HEK293 (cell line): Measurements from ENCODE around the gene CHST3.

ENCODE experiments used
- CTCF ChIP-seq: fragments of 450-650 bp; formaldehyde crosslinking; IDR thresholded peaks from 2 replicates; pipeline ENCODE4 v1.5.1; 2016; ENCODE audit warnings: missing biosample characterization, missing genetic modification characterization
- KLF10 ChIP-seq: fragments of 450-650 bp; IDR thresholded peaks from 2 replicates; pipeline ENCODE4 v1.5.1; 2018; ENCODE audit warnings: missing biosample characterization, mild to moderate bottlenecking, missing genetic modification characterization
- YY1 ChIP-seq: fragments of 450-650 bp; formaldehyde crosslinking; IDR thresholded peaks from 2 replicates; pipeline ENCODE4 v1.5.1; 2018; ENCODE audit warnings: missing biosample characterization, missing genetic modification characterization
- ZFP37 ChIP-seq: fragments of 450-650 bp; formaldehyde crosslinking; IDR thresholded peaks from 2 replicates; pipeline ENCODE4 v1.5.1; 2016; ENCODE audit warnings: missing biosample characterization, missing genetic modification characterization
- ZFP41 ChIP-seq: fragments of 450-650 bp; formaldehyde crosslinking; IDR thresholded peaks from 2 replicates; pipeline ENCODE4 v1.5.1; 2016; ENCODE audit warnings: missing biosample characterization, missing genetic modification characterization, borderline replicate concordance
- ZNF114 ChIP-seq: fragments of 450-650 bp; formaldehyde crosslinking; IDR thresholded peaks from 2 replicates; pipeline ENCODE4 v1.5.0; 2017; ENCODE audit warnings: missing biosample characterization, missing genetic modification characterization
- ZNF202 ChIP-seq: fragments of 450-650 bp; formaldehyde crosslinking; IDR thresholded peaks from 2 replicates; pipeline ENCODE4 v1.5.1; 2016; ENCODE audit warnings: missing biosample characterization, missing genetic modification characterization, borderline replicate concordance
- ZNF398 ChIP-seq: fragments of 450-650 bp; formaldehyde crosslinking; IDR thresholded peaks from 2 replicates; pipeline ENCODE4 v1.5.1; 2017; ENCODE audit warnings: missing biosample characterization, missing genetic modification characterization
- ZNF416 ChIP-seq: fragments of 450-650 bp; formaldehyde crosslinking; IDR thresholded peaks from 2 replicates; pipeline ENCODE4 v1.5.1; 2016; ENCODE audit warnings: missing biosample characterization, missing genetic modification characterization
- ZNF521 ChIP-seq: fragments of 450-650 bp; formaldehyde crosslinking; IDR thresholded peaks from 2 replicates; pipeline ENCODE4 v1.5.1; 2017; ENCODE audit warnings: missing biosample characterization, mild to moderate bottlenecking, missing genetic modification characterization
- TF ChIP-seq, protein P1 (sequence below): fragments of 450-650 bp; formaldehyde crosslinking; conservative IDR thresholded peaks from 2 replicates; pipeline ENCODE4 v1.5.1; 2016; ENCODE audit warnings: low read depth, missing biosample characterization, missing genetic modification characterization
- TF ChIP-seq, protein P2 (sequence below): sonication (generic); formaldehyde crosslinking; IDR thresholded peaks from 2 replicates; pipeline ENCODE4 v1.8.1; 2022; ENCODE audit warnings: mild to moderate bottlenecking, moderate library complexity, missing genetic modification reagents
- TF ChIP-seq, protein P3 (sequence below): fragments of 450-650 bp; formaldehyde crosslinking; IDR thresholded peaks from 2 replicates; pipeline ENCODE4 v1.5.1; 2016; ENCODE audit warnings: missing biosample characterization, missing genetic modification characterization

DNA sequence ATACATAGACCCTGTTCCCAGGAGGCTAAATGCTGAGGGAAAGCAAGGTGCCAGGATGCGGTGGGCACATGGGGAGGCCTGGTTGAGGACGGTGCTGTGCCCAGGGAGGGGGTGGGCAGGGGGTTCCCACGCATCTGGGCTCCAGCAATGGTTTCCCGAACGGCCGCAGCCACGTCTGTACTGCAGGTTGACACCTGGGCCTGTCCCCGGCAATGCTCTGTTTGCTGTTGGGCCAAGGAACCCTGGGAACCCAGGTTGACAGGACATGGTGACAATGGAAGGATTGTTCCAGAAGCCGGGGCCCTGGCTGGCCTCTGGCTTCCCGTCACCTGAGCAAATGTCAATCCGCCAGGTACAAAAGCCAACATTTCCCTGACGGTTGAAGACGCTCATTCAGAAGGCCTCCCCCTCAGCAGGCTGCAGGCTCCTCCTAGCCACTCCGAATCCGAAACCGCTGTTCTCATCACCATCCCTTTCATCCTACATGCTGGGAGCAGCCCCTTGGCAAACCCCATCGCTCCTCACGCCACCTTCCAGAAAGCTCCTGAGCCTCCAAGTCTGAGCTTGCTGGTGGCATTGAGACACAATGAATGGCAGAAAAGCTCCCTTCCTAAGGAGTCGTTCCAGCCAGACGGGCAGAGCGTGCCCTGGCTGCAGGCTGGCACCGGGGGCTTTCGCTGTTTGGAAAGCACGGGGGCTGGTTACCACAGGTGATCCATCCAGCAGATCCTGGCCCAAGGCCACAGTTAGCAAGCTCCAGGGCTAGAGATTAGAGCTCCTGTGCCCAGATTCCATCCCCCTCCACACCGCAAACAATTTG, 92.9 kb downstream of the CHST3 start:
- TF ChIP-seq, protein P1, sequence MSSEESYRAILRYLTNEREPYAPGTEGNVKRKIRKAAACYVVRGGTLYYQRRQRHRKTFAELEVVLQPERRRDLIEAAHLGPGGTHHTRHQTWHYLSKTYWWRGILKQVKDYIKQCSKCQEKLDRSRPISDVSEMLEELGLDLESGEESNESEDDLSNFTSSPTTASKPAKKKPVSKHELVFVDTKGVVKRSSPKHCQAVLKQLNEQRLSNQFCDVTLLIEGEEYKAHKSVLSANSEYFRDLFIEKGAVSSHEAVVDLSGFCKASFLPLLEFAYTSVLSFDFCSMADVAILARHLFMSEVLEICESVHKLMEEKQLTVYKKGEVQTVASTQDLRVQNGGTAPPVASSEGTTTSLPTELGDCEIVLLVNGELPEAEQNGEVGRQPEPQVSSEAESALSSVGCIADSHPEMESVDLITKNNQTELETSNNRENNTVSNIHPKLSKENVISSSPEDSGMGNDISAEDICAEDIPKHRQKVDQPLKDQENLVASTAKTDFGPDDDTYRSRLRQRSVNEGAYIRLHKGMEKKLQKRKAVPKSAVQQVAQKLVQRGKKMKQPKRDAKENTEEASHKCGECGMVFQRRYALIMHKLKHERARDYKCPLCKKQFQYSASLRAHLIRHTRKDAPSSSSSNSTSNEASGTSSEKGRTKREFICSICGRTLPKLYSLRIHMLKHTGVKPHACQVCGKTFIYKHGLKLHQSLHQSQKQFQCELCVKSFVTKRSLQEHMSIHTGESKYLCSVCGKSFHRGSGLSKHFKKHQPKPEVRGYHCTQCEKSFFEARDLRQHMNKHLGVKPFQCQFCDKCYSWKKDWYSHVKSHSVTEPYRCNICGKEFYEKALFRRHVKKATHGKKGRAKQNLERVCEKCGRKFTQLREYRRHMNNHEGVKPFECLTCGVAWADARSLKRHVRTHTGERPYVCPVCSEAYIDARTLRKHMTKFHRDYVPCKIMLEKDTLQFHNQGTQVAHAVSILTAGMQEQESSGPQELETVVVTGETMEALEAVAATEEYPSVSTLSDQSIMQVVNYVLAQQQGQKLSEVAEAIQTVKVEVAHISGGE (tag by site-specific recombination), result no peak
- TF ChIP-seq ZNF114 (no peak), ZFP37 (tag by site-specific recombination) (no peak), CTCF (tag by site-specific recombination) (no peak), ZFP41 (tag by site-specific recombination) (no peak), ZNF202 (tag by site-specific recombination) (no peak), KLF10 (tag by site-specific recombination) (no peak), ZNF416 (tag by site-specific recombination) (no peak), ZNF521 (tag by site-specific recombination) (no peak), ZNF398 (tag by site-specific recombination) (no peak), YY1 (tag by site-specific recombination) (no peak)
- TF ChIP-seq, protein P2, sequence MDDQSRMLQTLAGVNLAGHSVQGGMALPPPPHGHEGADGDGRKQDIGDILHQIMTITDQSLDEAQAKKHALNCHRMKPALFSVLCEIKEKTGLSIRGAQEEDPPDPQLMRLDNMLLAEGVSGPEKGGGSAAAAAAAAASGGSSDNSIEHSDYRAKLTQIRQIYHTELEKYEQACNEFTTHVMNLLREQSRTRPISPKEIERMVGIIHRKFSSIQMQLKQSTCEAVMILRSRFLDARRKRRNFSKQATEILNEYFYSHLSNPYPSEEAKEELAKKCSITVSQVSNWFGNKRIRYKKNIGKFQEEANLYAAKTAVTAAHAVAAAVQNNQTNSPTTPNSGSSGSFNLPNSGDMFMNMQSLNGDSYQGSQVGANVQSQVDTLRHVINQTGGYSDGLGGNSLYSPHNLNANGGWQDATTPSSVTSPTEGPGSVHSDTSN (CRISPR knock-in tag), result no peak
- TF ChIP-seq, protein P3, sequence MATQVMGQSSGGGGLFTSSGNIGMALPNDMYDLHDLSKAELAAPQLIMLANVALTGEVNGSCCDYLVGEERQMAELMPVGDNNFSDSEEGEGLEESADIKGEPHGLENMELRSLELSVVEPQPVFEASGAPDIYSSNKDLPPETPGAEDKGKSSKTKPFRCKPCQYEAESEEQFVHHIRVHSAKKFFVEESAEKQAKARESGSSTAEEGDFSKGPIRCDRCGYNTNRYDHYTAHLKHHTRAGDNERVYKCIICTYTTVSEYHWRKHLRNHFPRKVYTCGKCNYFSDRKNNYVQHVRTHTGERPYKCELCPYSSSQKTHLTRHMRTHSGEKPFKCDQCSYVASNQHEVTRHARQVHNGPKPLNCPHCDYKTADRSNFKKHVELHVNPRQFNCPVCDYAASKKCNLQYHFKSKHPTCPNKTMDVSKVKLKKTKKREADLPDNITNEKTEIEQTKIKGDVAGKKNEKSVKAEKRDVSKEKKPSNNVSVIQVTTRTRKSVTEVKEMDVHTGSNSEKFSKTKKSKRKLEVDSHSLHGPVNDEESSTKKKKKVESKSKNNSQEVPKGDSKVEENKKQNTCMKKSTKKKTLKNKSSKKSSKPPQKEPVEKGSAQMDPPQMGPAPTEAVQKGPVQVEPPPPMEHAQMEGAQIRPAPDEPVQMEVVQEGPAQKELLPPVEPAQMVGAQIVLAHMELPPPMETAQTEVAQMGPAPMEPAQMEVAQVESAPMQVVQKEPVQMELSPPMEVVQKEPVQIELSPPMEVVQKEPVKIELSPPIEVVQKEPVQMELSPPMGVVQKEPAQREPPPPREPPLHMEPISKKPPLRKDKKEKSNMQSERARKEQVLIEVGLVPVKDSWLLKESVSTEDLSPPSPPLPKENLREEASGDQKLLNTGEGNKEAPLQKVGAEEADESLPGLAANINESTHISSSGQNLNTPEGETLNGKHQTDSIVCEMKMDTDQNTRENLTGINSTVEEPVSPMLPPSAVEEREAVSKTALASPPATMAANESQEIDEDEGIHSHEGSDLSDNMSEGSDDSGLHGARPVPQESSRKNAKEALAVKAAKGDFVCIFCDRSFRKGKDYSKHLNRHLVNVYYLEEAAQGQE (tag by site-specific recombination), result no peak
